Neuronal stem cell (in vitro differentiated cells): ENCODE results near the gene ANKRD13A.

ENCODE experiments used
- DNase-seq: peaks from one replicate; pipeline ENCODE4 v3.0.0-alpha.2; 2013; ENCODE audit warnings: low spot score
- H2AFZ ChIP-seq: one replicate; pipeline ENCODE4 v1.6.1; 2013; ENCODE audit warnings: mild to moderate bottlenecking, low read length, inconsistent platforms
- H2AK5ac ChIP-seq: 2 replicates; pipeline ENCODE4 v1.6.1; 2013; ENCODE audit warnings: low read depth, mild to moderate bottlenecking, inconsistent platforms, low read length, moderate library complexity, mixed read lengths
- H2BK120ac ChIP-seq: 2 replicates; pipeline ENCODE4 v1.6.1; 2013; ENCODE audit warnings: low read depth, mild to moderate bottlenecking, inconsistent platforms, low read length, moderate library complexity, mixed read lengths
- H2BK12ac ChIP-seq: one replicate; pipeline ENCODE4 v1.6.1; 2013; ENCODE audit warnings: low read length, inconsistent platforms
- H2BK15ac ChIP-seq: 2 replicates; pipeline ENCODE4 v1.6.1; 2013; ENCODE audit warnings: mild to moderate bottlenecking, low read length, inconsistent platforms, mixed read lengths
- H2BK5ac ChIP-seq: one replicate; pipeline ENCODE4 v1.6.1; 2013; ENCODE audit warnings: inconsistent platforms, mild to moderate bottlenecking, low read length, moderate library complexity
- H3K14ac ChIP-seq: one replicate; pipeline ENCODE4 v1.6.1; 2013; ENCODE audit warnings: low read length, inconsistent platforms
- H3K18ac ChIP-seq: 2 replicates; pipeline ENCODE4 v1.6.1; 2013; ENCODE audit warnings: low read length, inconsistent platforms
- H3K23ac ChIP-seq: 2 replicates; pipeline ENCODE4 v1.6.1; 2013; ENCODE audit warnings: low read depth, mild to moderate bottlenecking, mixed read lengths, low read length, inconsistent platforms; ENCODE audit not compliant: poor library complexity
- H3K27ac ChIP-seq: replicated peaks from 3 replicates; pipeline ENCODE4 v1.5.1; 2013; ENCODE audit warnings: low read length, inconsistent platforms
- H3K27me3 ChIP-seq, 3 experiments: 2 replicates each; pipeline ENCODE4 v1.6.1; 2013; ENCODE audit warnings: low read length in 3 of 3, mild to moderate bottlenecking in 2 of 3, inconsistent platforms in 1 of 3, low read depth in 1 of 3, mixed read lengths in 1 of 3, moderate library complexity in 1 of 3; ENCODE audit not compliant: control insufficient read depth in 3 of 3, insufficient read depth in 3 of 3
- H3K36me3 ChIP-seq, 2 donors: replicated peaks in 1 of 2; 2 replicates each; pipeline ENCODE4 v1.6.1; 2013; ENCODE audit warnings: low read length in 2 of 2; ENCODE audit not compliant: control insufficient read depth in 2 of 2, insufficient read depth in 2 of 2
- H3K4ac ChIP-seq: 2 replicates; pipeline ENCODE4 v1.6.1; 2013; ENCODE audit warnings: inconsistent platforms, mild to moderate bottlenecking, low read length, moderate library complexity
- H3K4me1 ChIP-seq, 2 donors: 1 replicate in 1 of 2; 2 replicates in 1 of 2; pipeline ENCODE4 v1.6.1; 2013; ENCODE audit warnings: low read length in 2 of 2, low read depth in 1 of 2; ENCODE audit not compliant: control insufficient read depth in 2 of 2, insufficient read depth in 1 of 2
- H3K4me2 ChIP-seq: one replicate; pipeline ENCODE4 v1.6.1; 2013; ENCODE audit warnings: mild to moderate bottlenecking, low read length, inconsistent platforms; ENCODE audit not compliant: insufficient read depth, poor library complexity, severe bottlenecking
- H3K4me3 ChIP-seq, 2 donors: 2 replicates each; pipeline ENCODE4 v1.5.1; 2013; ENCODE audit warnings: low read length in 2 of 2, mild to moderate bottlenecking in 2 of 2, inconsistent platforms in 1 of 2, moderate library complexity in 1 of 2
- H3K79me1 ChIP-seq: one replicate; pipeline ENCODE4 v1.6.1; 2013; ENCODE audit warnings: low read depth, mild to moderate bottlenecking, inconsistent platforms, low read length, moderate library complexity
- H3K9ac ChIP-seq: one replicate; pipeline ENCODE4 v1.6.1; 2013; ENCODE audit warnings: mild to moderate bottlenecking, low read depth, low read length, inconsistent platforms; ENCODE audit not compliant: poor library complexity
- H3K9me3 ChIP-seq, 2 donors: replicated peaks in 1 of 2; 2 replicates each; pipeline versions ENCODE3 to v1.6.1; 2013; ENCODE audit warnings: low read length in 2 of 2, mild to moderate bottlenecking in 2 of 2, inconsistent platforms in 1 of 2, low read depth in 1 of 2, mixed read lengths in 1 of 2, moderate library complexity in 1 of 2; ENCODE audit not compliant: control insufficient read depth in 2 of 2, insufficient read depth in 1 of 2
- H4K8ac ChIP-seq: one replicate; pipeline ENCODE4 v1.6.1; 2013; ENCODE audit warnings: low read depth, mild to moderate bottlenecking, inconsistent platforms, low read length, moderate library complexity
- H4K91ac ChIP-seq: one replicate; pipeline ENCODE4 v1.6.1; 2013; ENCODE audit warnings: low read length, low read depth, mild to moderate bottlenecking, inconsistent platforms; ENCODE audit not compliant: poor library complexity
- WGBS, 2 donors: extraction: QIAGEN DNeasy Blood & Tissue Kit; methylation state at CpG; one replicate each; pipeline ENCODE4 v1.1.7; 2013; ENCODE audit warnings: missing lambda C conversion rate in 2 of 2, mixed read lengths in 1 of 2; ENCODE audit not compliant: insufficient read length in 2 of 2, insufficient replicate concordance in 1 of 2; ENCODE audit errors: extremely low coverage in 2 of 2; 5-methylcytosine and 5-hydroxymethylcytosine counted together

Gene ANKRD13A

DNA sequence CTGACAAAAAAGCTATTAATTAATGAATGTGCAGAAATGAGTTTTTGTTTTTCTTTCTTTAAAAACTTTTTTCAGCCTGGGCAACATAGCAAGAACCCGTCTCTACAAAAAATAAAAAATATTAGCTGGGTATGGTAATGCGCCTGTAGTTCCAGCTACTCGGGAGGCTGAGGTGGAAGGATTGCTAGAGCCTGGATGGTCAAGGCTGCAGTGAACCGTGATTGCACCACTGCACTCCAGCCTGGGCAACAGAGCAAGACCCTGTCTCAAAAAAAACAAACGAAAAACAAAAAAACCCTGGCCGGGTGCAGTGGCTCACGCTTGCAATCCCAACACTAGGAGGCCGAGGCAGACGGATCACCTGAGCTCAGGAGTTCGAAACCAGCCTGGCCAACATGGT lies 11.0 kb upstream of the ANKRD13A start:
- no peak overlapping the region for H3K4ac ChIP-seq

DNA sequence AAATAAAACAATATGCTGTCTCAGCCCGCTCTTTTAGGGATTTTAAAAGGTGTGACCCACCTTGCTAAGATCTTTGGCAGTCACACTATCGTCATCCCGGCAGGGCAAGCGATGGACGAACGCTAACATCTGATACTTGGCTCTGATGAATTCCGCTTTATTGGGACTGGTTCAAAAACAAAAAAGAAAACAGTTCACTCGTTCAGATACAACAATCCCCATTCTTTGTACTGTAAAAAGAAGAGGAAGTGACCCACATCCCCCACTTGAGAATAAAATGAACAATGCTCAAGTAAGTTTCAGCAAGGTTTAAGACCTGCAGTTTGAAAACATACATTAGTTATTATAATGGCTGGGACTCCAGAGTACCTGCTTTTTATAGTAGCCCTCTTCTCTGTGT lies 10.3 kb upstream of the ANKRD13A start:
- H4K91ac ChIP-seq = no peak overlapping the region
- no peak overlapping the region for H2AK5ac ChIP-seq
- no peak overlapping the region for H3K18ac ChIP-seq
- H3K23ac ChIP-seq = no peak overlapping the region
- H3K4ac ChIP-seq = no peak overlapping the region
- H2BK5ac ChIP-seq = no peak overlapping the region
- no peaks in the 10 kb centered on the region for H3K27me3 ChIP-seq
- H3K36me3 ChIP-seq = peaks cover 11 to 67% of the 10 kb centered on the region in 2 donors
- H3K4me1 ChIP-seq = no peaks in the 10 kb centered on the region
- no peaks in the 10 kb centered on the region for H3K9me3 ChIP-seq
- no CpG with 5 or more reads among the region's 8 CpGs for WGBS, 2 donors
- H3K4me2 ChIP-seq = no peak overlapping the region
- no peak overlapping the region for H3K27ac ChIP-seq
- no peak overlapping the region for H2BK15ac ChIP-seq
- H3K4me3 ChIP-seq = no peak overlapping the region
- H2BK12ac ChIP-seq = no peak overlapping the region
- H3K9ac ChIP-seq = no peak overlapping the region
- no peak overlapping the region for H2BK120ac ChIP-seq
- no peaks in the 10 kb centered on the region for H3K79me1 ChIP-seq
- H2AFZ ChIP-seq = no peak overlapping the region
- no peak for DNase-seq
- H4K8ac ChIP-seq = no peak overlapping the region
- H3K14ac ChIP-seq = no peak overlapping the region

More for the DNA sequence above, 11.0 kb upstream of the ANKRD13A start:
- Histone ChIP-seq H3K18ac (no peak overlapping the region), H3K27ac (no peak overlapping the region), H3K36me3 (peaks cover 14 to 74% of the 10 kb centered on the region in 2 donors), H3K14ac (no peak overlapping the region), H3K23ac (no peak overlapping the region), H3K27me3 (no peaks in the 10 kb centered on the region), H2BK12ac (no peak overlapping the region), H3K4me1 (no peaks in the 10 kb centered on the region), H3K4me3 (no peak overlapping the region), H2BK5ac (no peak overlapping the region), H2BK120ac (no peak overlapping the region), H3K9ac (no peak overlapping the region), H3K79me1 (no peaks in the 10 kb centered on the region), H4K91ac (no peak overlapping the region), H2BK15ac (no peak overlapping the region), H2AK5ac (no peak overlapping the region), H4K8ac (no peak overlapping the region), H3K9me3 (no peaks in the 10 kb centered on the region), H2AFZ (no peak overlapping the region), H3K4me2 (no peak overlapping the region)
- DNase-seq = no peak
- no CpG with 5 or more reads among the region's 10 CpGs for whole genome bisulfite sequencing, 2 donors

- no peaks in the 10 kb centered on the region for H3K9me3 ChIP-seq
- DNase-seq = no peak
- H2AK5ac ChIP-seq = no peak overlapping the region
- peaks cover 11 to 65% of the 10 kb centered on the region in 2 donors for H3K36me3 ChIP-seq
- H2AFZ ChIP-seq = no peak overlapping the region
- no peak overlapping the region for H3K23ac ChIP-seq
- no peak overlapping the region for H3K18ac ChIP-seq
- no peak overlapping the region for H3K9ac ChIP-seq
- H3K4me1 ChIP-seq = peaks cover 0 to 3% of the 10 kb centered on the region in 2 donors
- no peak overlapping the region for H3K27ac ChIP-seq
- H3K14ac ChIP-seq = no peak overlapping the region
- H3K4me2 ChIP-seq = no peak overlapping the region
- no peaks in the 10 kb centered on the region for H3K79me1 ChIP-seq
- no peak overlapping the region for H2BK12ac ChIP-seq
- no peak overlapping the region for H2BK15ac ChIP-seq
- H4K8ac ChIP-seq = no peak overlapping the region
- no peak overlapping the region for H2BK5ac ChIP-seq
- H4K91ac ChIP-seq = no peak overlapping the region
- no peaks in the 10 kb centered on the region for H3K27me3 ChIP-seq
- H2BK120ac ChIP-seq = no peak overlapping the region
- H3K4me3 ChIP-seq = no peak overlapping the region
- no peak overlapping the region for H3K4ac ChIP-seq
- WGBS, 2 donors = no CpG with 5 or more reads among the region's 5 CpGs
Observed at GRCh38 chr12:109989380-109989779, 9.8 kb upstream of the ANKRD13A start.

GRCh38 chr12:109991586-109991985 lies 7.6 kb upstream of the ANKRD13A start:
- no peaks in the 10 kb centered on the region for H3K79me1 ChIP-seq
- H3K4ac ChIP-seq = no peak overlapping the region
- peaks cover 4 to 12% of the 10 kb centered on the region in 2 donors for H3K4me1 ChIP-seq
- no peak overlapping the region for H3K23ac ChIP-seq
- H3K27ac ChIP-seq = no peak overlapping the region
- H2BK120ac ChIP-seq = no peak overlapping the region
- no peak overlapping the region for H2AK5ac ChIP-seq
- no peaks in the 10 kb centered on the region for H3K9me3 ChIP-seq
- no peak for DNase-seq
- H4K91ac ChIP-seq = no peak overlapping the region
- no peak overlapping the region for H2BK12ac ChIP-seq
- H3K18ac ChIP-seq = no peak overlapping the region
- no peak overlapping the region for H3K4me2 ChIP-seq
- H2AFZ ChIP-seq = no peak overlapping the region
- no peak overlapping the region for H3K4me3 ChIP-seq
- no peak overlapping the region for H2BK5ac ChIP-seq
- H3K36me3 ChIP-seq = peaks cover 8 to 47% of the 10 kb centered on the region in 2 donors
- no peak overlapping the region for H3K14ac ChIP-seq
- no CpG with 5 or more reads among the region's 5 CpGs for whole genome bisulfite sequencing, 2 donors
- H2BK15ac ChIP-seq = no peak overlapping the region
- H4K8ac ChIP-seq = no peak overlapping the region
- H3K9ac ChIP-seq = no peak overlapping the region
- H3K27me3 ChIP-seq = no peaks in the 10 kb centered on the region
